K562 (cell line): ENCODE measurements around the gene APOA1. TPM values are rescaled to one million over a fixed set of nuclear protein-coding genes. Genes with fewer than 3 reads are reported as not detected.
A peak's percentile ranks its signal among the peaks of the same experiment; 100 is the strongest.

Experiments
- ATAC-seq: fragments of 200-7000 bp; cut with Tn5 transposase; 3 replicates; pipeline ENCODE4 v1.9.1; 2020; ENCODE audit warnings: moderate library complexity
- BruUV-seq: library from RNA; stranded (reverse); fragments of 400-500 nt; replicated peaks from 2 replicates; lab custom pipeline; 2021; lab: Mats Ljungman, UMichigan
- CTCF ChIA-PET: fragments of 300-600 bp; formaldehyde crosslinking; extraction: SDS; loops from one replicate; lab custom pipeline; 2021; ENCODE audit warnings: low intra/inter-chr PET ratio; lab: Yijun Ruan, JAX
- POLR2A ChIA-PET: fragments of 300-600, 350-650 bp; sonication (Branson Sonifier 250); formaldehyde crosslinking; extraction: SDS; loops from one replicate; lab custom pipeline; 2021; ENCODE audit warnings: antibody characterized with exemption, inconsistent platforms; lab: Yijun Ruan, JAX
- DNase-seq, 4 experiments: peaks; one replicate each; pipeline versions ENCODE4 v3.0.0 to v3.0.0-alpha.2; 2011 to 2018; ENCODE audit warnings: low spot score in 3 of 4, mixed read lengths in 3 of 4; ENCODE audit errors: extremely low read depth in 1 of 4
- FAIRE-seq: peaks from 2 replicates; lab custom pipeline; 2011; peaks lifted over from hg19 to GRCh38; lab: Jason Lieb, UNC
- H2AFZ ChIP-seq: 2 replicates; pipeline ENCODE4 v1.6.0; 2011; ENCODE audit warnings: low read depth, low read length, control low read depth, inconsistent platforms
- H3K27ac ChIP-seq: fragments of 200-600 bp; 3 replicates; pipeline ENCODE4 v1.8.0; 2011; ENCODE audit warnings: low read depth, mild to moderate bottlenecking, control low read depth, inconsistent platforms, low read length, moderate library complexity, mixed read lengths; ENCODE audit errors: extremely low read depth
- H3K27me3 ChIP-seq, 2 experiments: fragments of 300-600 bp in 1 of 2; 2 replicates in 1 of 2; 3 replicates in 1 of 2; pipeline versions ENCODE4 v1.6.0 to v1.8.0; 2011; ENCODE audit warnings: inconsistent platforms in 2 of 2, low read length in 2 of 2, mild to moderate bottlenecking in 1 of 2, mixed read lengths in 1 of 2, moderate library complexity in 1 of 2; ENCODE audit not compliant: control insufficient read depth in 2 of 2, insufficient read depth in 2 of 2
- H3K36me3 ChIP-seq: fragments of 300-600 bp; 3 replicates; pipeline ENCODE4 v1.8.0; 2011; ENCODE audit warnings: mild to moderate bottlenecking, low read length, inconsistent platforms; ENCODE audit not compliant: control insufficient read depth, insufficient read depth
- H3K4me1 ChIP-seq, 2 experiments: fragments of 200-600 bp in 1 of 2; replicated peaks in 1 of 2; 2 replicates in 1 of 2; 3 replicates in 1 of 2; pipeline versions ENCODE4 v1.5.1 to v1.8.0; 2011; ENCODE audit warnings: inconsistent platforms in 2 of 2, low read length in 2 of 2, mild to moderate bottlenecking in 1 of 2, mixed read lengths in 1 of 2, moderate library complexity in 1 of 2; ENCODE audit not compliant: control insufficient read depth in 2 of 2, insufficient read depth in 2 of 2
- H3K4me2 ChIP-seq: 2 replicates; pipeline ENCODE4 v1.6.1; 2011; ENCODE audit warnings: low read length, control low read depth, inconsistent platforms, mixed read lengths; ENCODE audit not compliant: insufficient read depth
- H3K4me3 ChIP-seq: fragments of 200-600 bp; sonication (generic), shearing (Covaris generic); 2 replicates; pipeline ENCODE4 v1.5.1; 2016; ENCODE audit warnings: control low read depth, inconsistent platforms
- H3K79me2 ChIP-seq: fragments of 200-600 bp; 3 replicates; pipeline ENCODE4 v1.8.0; 2011; ENCODE audit warnings: low read length, inconsistent platforms; ENCODE audit not compliant: control insufficient read depth, insufficient read depth
- H3K9ac ChIP-seq, 2 experiments: 2 replicates each; pipeline versions ENCODE4 v1.6.0 to v1.6.1; 2011; ENCODE audit warnings: low read depth in 2 of 2, low read length in 2 of 2, control low read depth in 1 of 2, inconsistent platforms in 1 of 2, mild to moderate bottlenecking in 1 of 2, mixed read lengths in 1 of 2; ENCODE audit not compliant: insufficient read depth in 1 of 2
- H3K9me1 ChIP-seq: one replicate; pipeline ENCODE4 v1.6.0; 2011; ENCODE audit warnings: inconsistent platforms, mild to moderate bottlenecking, low read length, moderate library complexity; ENCODE audit not compliant: control insufficient read depth, insufficient read depth
- H3K9me3 ChIP-seq: replicated peaks from 2 replicates; pipeline ENCODE4 v1.5.1; 2011; ENCODE audit warnings: low read depth, low read length, inconsistent platforms; ENCODE audit not compliant: control insufficient read depth, insufficient read depth
- H4K20me1 ChIP-seq: replicated peaks from 2 replicates; pipeline ENCODE4 v1.6.1; 2011; ENCODE audit warnings: low read length, inconsistent platforms, mixed read lengths; ENCODE audit not compliant: control insufficient read depth, insufficient read depth
- CBFA2T3 ChIP-seq: fragments of 450-650 bp; IDR thresholded peaks from 2 replicates; pipeline ENCODE4 v1.6.1; 2017
- FOXA1 ChIP-seq: fragments of 450-650 bp; IDR thresholded peaks from 2 replicates; pipeline ENCODE4 v1.6.1; 2016; ENCODE audit warnings: mild to moderate bottlenecking, borderline replicate concordance
- GATA2 ChIP-seq: sonication (generic); formaldehyde crosslinking; IDR thresholded peaks from 2 replicates; pipeline ENCODE4 v1.4.0; 2020; ENCODE audit warnings: mild to moderate bottlenecking, missing genetic modification reagents
- HNRNPUL1 ChIP-seq: fragments of 200-400 bp; formaldehyde crosslinking; IDR thresholded peaks from 2 replicates; pipeline ENCODE4 v1.6.1; 2017; ENCODE audit warnings: low read length
- MBD2 ChIP-seq: sonication (generic); IDR thresholded peaks from 2 replicates; pipeline ENCODE4 v1.6.1; 2016; ENCODE audit warnings: low read depth, borderline replicate concordance
- NFIC ChIP-seq: fragments of 450-650 bp; IDR thresholded peaks from 2 replicates; pipeline ENCODE4 v1.6.1; 2017; ENCODE audit warnings: mild to moderate bottlenecking, inconsistent platforms
- RCOR1 ChIP-seq, 2 experiments: IDR thresholded peaks; 2 replicates each; pipeline ENCODE4 v1.6.1; 2012; ENCODE audit warnings: low read depth in 2 of 2, low read length in 2 of 2, borderline replicate concordance in 1 of 2, improper control_type of control experiment in 1 of 2
- ZNF134 ChIP-seq: fragments of 250-450 bp; sonication (Bioruptor Pico); conservative IDR thresholded peaks from 2 replicates; pipeline ENCODE4 v1.4.0; 2020
- ZNF431 ChIP-seq: sonication (generic); formaldehyde crosslinking; IDR thresholded peaks from 2 replicates; pipeline ENCODE4 v1.8.0; 2022; ENCODE audit warnings: mild to moderate bottlenecking, missing genetic modification reagents
- ZNF695 ChIP-seq: fragments of 450-650 bp; formaldehyde crosslinking; IDR thresholded peaks from 2 replicates; pipeline ENCODE4 v1.4.0; 2020; ENCODE audit warnings: mild to moderate bottlenecking, moderate library complexity
- WGBS: fragments of 100-300 bp; shearing (Covaris generic); methylation state at CpG from one replicate; pipeline ENCODE4 v1.1.6; 2016; ENCODE audit warnings: low coverage, mixed read lengths; ENCODE audit not compliant: insufficient coverage; ENCODE audit errors: missing lambda C conversion rate; 5-methylcytosine and 5-hydroxymethylcytosine counted together
- in situ Hi-C: fragments of 300-500 bp; cut with MboI; formaldehyde crosslinking; loops from 4 replicates; pipeline ENCODE4 v1.15.0; 2018; ENCODE audit warnings: inconsistent platforms, mixed read lengths
- intact Hi-C: fragments of 100-400 bp; cut with micrococcal nuclease; formaldehyde crosslinking; loops from 2 replicates; pipeline ENCODE4 v1.14.2; 2022
- polyA plus RNA-seq, 8 experiments: library from polyadenylated mRNA; depleted of rRNA in 4 of 8; stranded (reverse) in 5 of 8; unstranded in 3 of 8; fragments of >200 nt; fragmentation: Nextera tagmentation in 2 of 8; fragmentation: Illumina TruSeq in 1 of 8; extraction: Ambion mirVana in 2 of 8; extraction: Trizol in 1 of 8; gene quantifications; 2 replicates each; pipeline versions ENCODE4 v1.2.1 to v1.2.3, GENCODE V29; 2011 to 2014; ENCODE audit warnings: inconsistent platforms in 1 of 8, missing spikeins in 1 of 8
- total RNA-seq, 7 experiments: library from RNA; depleted of rRNA in 6 of 7; stranded (reverse); fragments of >200 nt in 6 of 7; fragmentation: Illumina TruSeq in 2 of 7; extraction: Trizol in 2 of 7; gene quantifications; 2 replicates each; pipeline versions ENCODE4 v1.2.1 to v1.2.3, GENCODE V29; 2011 to 2021; ENCODE audit warnings: low replicate concordance in 1 of 7
- TF ChIP-seq, protein P1 (sequence below): fragments of 250-450 bp; sonication (Bioruptor Pico); IDR thresholded peaks from 2 replicates; pipeline ENCODE4 v1.5.0; 2022; ENCODE audit warnings: mild to moderate bottlenecking
- TF ChIP-seq, protein P2 (sequence below): IDR thresholded peaks from 3 replicates; pipeline ENCODE4 v1.6.1; 2011; ENCODE audit warnings: borderline replicate concordance, mild to moderate bottlenecking; ENCODE audit not compliant: insufficient read length, insufficient read depth
- TF ChIP-seq, protein P3 (sequence below): fragments of 250-450 bp; sonication (Bioruptor Pico); IDR thresholded peaks from 2 replicates; pipeline ENCODE4 v1.8.0; 2021; ENCODE audit warnings: moderate library complexity, mild to moderate bottlenecking, inconsistent platforms

APOA1 gene
- total and polyA plus RNA-seq, 9 of the 15 experiments (the other 6 are each of a cell fraction or from before 2014, with no cell fraction given): 1.8 TPM; not detected in 8

- TF ChIP-seq, protein P1, sequence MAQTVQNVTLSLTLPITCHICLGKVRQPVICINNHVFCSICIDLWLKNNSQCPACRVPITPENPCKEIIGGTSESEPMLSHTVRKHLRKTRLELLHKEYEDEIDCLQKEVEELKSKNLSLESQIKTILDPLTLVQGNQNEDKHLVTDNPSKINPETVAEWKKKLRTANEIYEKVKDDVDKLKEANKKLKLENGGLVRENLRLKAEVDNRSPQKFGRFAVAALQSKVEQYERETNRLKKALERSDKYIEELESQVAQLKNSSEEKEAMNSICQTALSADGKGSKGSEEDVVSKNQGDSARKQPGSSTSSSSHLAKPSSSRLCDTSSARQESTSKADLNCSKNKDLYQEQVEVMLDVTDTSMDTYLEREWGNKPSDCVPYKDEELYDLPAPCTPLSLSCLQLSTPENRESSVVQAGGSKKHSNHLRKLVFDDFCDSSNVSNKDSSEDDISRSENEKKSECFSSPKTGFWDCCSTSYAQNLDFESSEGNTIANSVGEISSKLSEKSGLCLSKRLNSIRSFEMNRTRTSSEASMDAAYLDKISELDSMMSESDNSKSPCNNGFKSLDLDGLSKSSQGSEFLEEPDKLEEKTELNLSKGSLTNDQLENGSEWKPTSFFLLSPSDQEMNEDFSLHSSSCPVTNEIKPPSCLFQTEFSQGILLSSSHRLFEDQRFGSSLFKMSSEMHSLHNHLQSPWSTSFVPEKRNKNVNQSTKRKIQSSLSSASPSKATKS (CRISPR knock-in tag): no peak
- TF ChIP-seq MBD2 (no peak), RCOR1 (IDR thresholded peaks at IDR 0.05; ENCODE audit: borderline replicate concordance in 1 of 2, low read depth in 2 of 2, low read length in 2 of 2) (no peak), FOXA1 (no peak)
These were observed 39.1 kb downstream of the APOA1 start (continued) for GRCh38 chr11:116798368-116798767.

DNA sequence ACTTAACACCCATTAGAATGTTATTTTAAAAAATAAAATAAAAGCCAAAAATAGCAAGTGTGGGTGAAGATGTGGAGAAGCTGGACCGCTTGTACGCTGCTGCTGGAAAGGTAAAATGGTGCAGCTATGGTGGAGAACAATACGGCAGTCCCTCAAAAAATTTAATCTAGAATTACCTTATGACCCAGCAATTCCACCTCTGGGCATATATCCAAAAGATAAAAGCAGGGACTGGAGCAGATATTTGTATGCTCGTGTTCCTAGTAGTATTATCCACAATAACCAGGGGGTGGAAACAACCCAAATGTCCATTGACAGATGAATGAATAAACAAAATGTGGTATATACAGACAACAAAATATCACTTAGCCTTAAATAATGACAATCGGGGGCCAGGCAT is 39.6 kb downstream of the APOA1 start:
- Histone ChIP-seq H3K9me3 (no peaks in the 10 kb centered on the region), H3K27me3 (no peaks in the 10 kb centered on the region), H3K9ac (no peak overlapping the region), H3K9me1 (no peaks in the 10 kb centered on the region), H3K4me3 (no peak overlapping the region), H4K20me1 (no peaks in the 10 kb centered on the region), H3K4me2 (no peak overlapping the region), H3K27ac (no peak overlapping the region), H3K79me2 (no peaks in the 10 kb centered on the region), H3K36me3 (no peaks in the 10 kb centered on the region), H2AFZ (no peak overlapping the region), H3K4me1 (peaks cover 5 to 7% of the 10 kb centered on the region in 2 experiments; a peak in 4 of 5 replicates)
- POLR2A ChIA-PET: interaction anchor here (1.5 kb wide), 1 partner anchor 48 kb away, joined by 3 read pairs; no protein-coding TSS in a partner anchor
- 31% methylated on average over 5 of the region's 5 CpGs for WGBS
- in situ Hi-C loops (no loop called here), intact Hi-C loops (no loop called here)
- CTCF ChIA-PET: no interaction called here
- no peak for FAIRE-seq
- BruUV-seq: no TSS peak
- ATAC-seq: no peak
- TF ChIP-seq ZNF431: no peak
- TF ChIP-seq HNRNPUL1: no peak
- no peak for TF ChIP-seq ZNF134 (CRISPR knock-in tag)
- TF ChIP-seq, protein P2, sequence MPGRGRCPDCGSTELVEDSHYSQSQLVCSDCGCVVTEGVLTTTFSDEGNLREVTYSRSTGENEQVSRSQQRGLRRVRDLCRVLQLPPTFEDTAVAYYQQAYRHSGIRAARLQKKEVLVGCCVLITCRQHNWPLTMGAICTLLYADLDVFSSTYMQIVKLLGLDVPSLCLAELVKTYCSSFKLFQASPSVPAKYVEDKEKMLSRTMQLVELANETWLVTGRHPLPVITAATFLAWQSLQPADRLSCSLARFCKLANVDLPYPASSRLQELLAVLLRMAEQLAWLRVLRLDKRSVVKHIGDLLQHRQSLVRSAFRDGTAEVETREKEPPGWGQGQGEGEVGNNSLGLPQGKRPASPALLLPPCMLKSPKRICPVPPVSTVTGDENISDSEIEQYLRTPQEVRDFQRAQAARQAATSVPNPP: no peak
- TF ChIP-seq GATA2 (CRISPR knock-in tag): no peak
- TF ChIP-seq ZNF695 (CRISPR knock-in tag): no peak
- TF ChIP-seq, protein P3, sequence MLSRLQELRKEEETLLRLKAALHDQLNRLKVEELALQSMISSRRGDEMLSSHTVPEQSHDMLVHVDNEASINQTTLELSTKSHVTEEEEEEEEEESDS: no peak
- TF ChIP-seq CBFA2T3: 0 out of 2 replicates have a peak, but pooled peaks have one; percentile 5
- peak; percentile 43 for TF ChIP-seq NFIC
- no peak for DNase-seq
